Measurements from ENCODE around the gene KIAA2012. TPM values are rescaled to one million over a fixed set of nuclear protein-coding genes. Genes with fewer than 3 reads are reported as not detected.

Gene KIAA2012
- total and polyA plus RNA-seq, 2 of the 8 experiments (the other 6 are each of a cell fraction or from before 2014, with no cell fraction given) = not detected

- Histone ChIP-seq H2BK12ac (ENCODE audit: low read depth, low read length) (no peak overlapping the region), H2AFZ (ENCODE audit: low read length) (no peak overlapping the region), H2BK15ac (ENCODE audit: low read length) (0 out of 2 replicates have a peak overlapping the region, but pooled peaks have one; percentile 9), H2BK120ac (replicated peaks; ENCODE audit: low read depth, low read length) (no peak overlapping the region), H3K14ac (ENCODE audit: insufficient read length) (no peak overlapping the region), H3K9me3 (ENCODE audit: insufficient read depth in 2 of 2, low read depth in 1 of 2, low read length in 1 of 2) (no peaks in the 10 kb centered on the region), H4K8ac (ENCODE audit: extremely low read depth, insufficient read depth, low read length) (no peak overlapping the region), H2AK5ac (ENCODE audit: low read depth, low read length) (no peak overlapping the region), H3K56ac (replicated peaks; ENCODE audit: insufficient read length, low read depth, low read length) (no peak overlapping the region), H3K79me1 (ENCODE audit: low read depth, low read length) (no peaks in the 10 kb centered on the region), H3K36me3 (ENCODE audit: control insufficient read depth in 2 of 4, insufficient read depth in 4 of 4, low read length in 3 of 4) (no peaks in the 10 kb centered on the region), H2BK20ac (ENCODE audit: low read length) (no peak overlapping the region), H4K5ac (ENCODE audit: insufficient read length, low read depth, low read length) (no peak overlapping the region), H3K27ac (ENCODE audit: low read depth, low read length) (no peak overlapping the region), H3K4ac (replicated peaks; ENCODE audit: insufficient read length, low read depth, low read length) (no peak overlapping the region), H3K18ac (ENCODE audit: extremely low read depth, low read length) (no peak overlapping the region), H3K4me1 (replicated peaks in 1 of 4; ENCODE audit: control insufficient read depth in 3 of 4, insufficient read depth in 4 of 4, low read length in 3 of 4) (peaks cover 13 to 26% (median 25%) of the 10 kb centered on the region in 4 experiments), H2BK5ac (ENCODE audit: low read depth, low read length) (no peak overlapping the region; the same call in 1 of the 2 replicates), H3K23ac (ENCODE audit: insufficient read length) (no peak overlapping the region), H3K4me3 (ENCODE audit: extremely low read depth in 1 of 4, insufficient read depth in 2 of 4, low read depth in 3 of 4, low read length in 4 of 4) (no peak overlapping the region), H3K4me2 (ENCODE audit: insufficient read depth in 1 of 2, low read depth in 2 of 2, low read length in 2 of 2) (peak overlapping the region in 1 of 2 experiments; percentile 78; a peak in 2 of 4 replicates), H3K27me3 (replicated peaks in 1 of 4; ENCODE audit: control insufficient read depth in 3 of 4, extremely low read depth in 1 of 4, insufficient read depth in 3 of 4, low read length in 3 of 4) (peaks cover 0 to 3% (median 0%) of the 10 kb centered on the region in 4 experiments; a peak in 3 of 7 replicates), H4K20me1 (replicated peaks in 1 of 2; ENCODE audit: control insufficient read depth in 1 of 2, insufficient read depth in 2 of 2, low read length in 2 of 2) (no peaks in the 10 kb centered on the region), H3K23me2 (ENCODE audit: low read depth, low read length) (no peaks in the 10 kb centered on the region; the same call in 1 of the 2 replicates), H3K9ac (replicated peaks in 1 of 4; ENCODE audit: extremely low read depth in 1 of 4, low read depth in 3 of 4, low read length in 3 of 4) (no peak overlapping the region), H3K79me2 (ENCODE audit: control insufficient read depth in 1 of 2, insufficient read depth in 2 of 2, low read length in 2 of 2) (no peaks in the 10 kb centered on the region; a peak in 1 of 4 replicates), H4K91ac (replicated peaks; ENCODE audit: insufficient read length, low read length) (peak overlapping the region; percentile 1)
- no peak for DNase-seq (ENCODE audit: low read depth in 1 of 2, low spot score in 2 of 2)
- POLR2A ChIA-PET (ENCODE audit: partially characterized antibody) = interaction anchor here (0.5 to 3.0 kb wide), 10 partner anchors 11 to 218 kb away, joined by 3 to 18 read pairs (median 4); no protein-coding TSS in a partner anchor
- no peak for FAIRE-seq
- 77% methylated on average over 9 of the region's 9 CpGs; no CpG with 5 or more reads in 1 of the 2 experiments for WGBS, 2 experiments (ENCODE audit: extremely low coverage in 1 of 2, insufficient coverage in 1 of 2, insufficient read length in 1 of 2, insufficient replicate concordance in 2 of 2, low coverage in 1 of 2, low lambda C conversion rate in 2 of 2, missing lambda C conversion rate in 1 of 2)
- CTCF ChIA-PET (ENCODE audit: partially characterized antibody) = interaction anchor here (1.0 to 2.6 kb wide), 5 partner anchors 11 to 164 kb away, joined by 3 to 11 read pairs (median 5); no protein-coding TSS in a partner anchor
- TF ChIP-seq CBX8 (IDR thresholded peaks at IDR 0.05; ENCODE audit: borderline replicate concordance, low read depth, low read length) (no peak), BRCA1 (IDR thresholded peaks at IDR 0.05; ENCODE audit: low read depth, low read length) (no peak), NRF1 (IDR thresholded peaks at IDR 0.05; ENCODE audit: low read depth, low read length) (no peak), POU5F1 (IDR thresholded peaks at IDR 0.05; ENCODE audit: low read depth, low read length) (no peak), KDM1A (IDR thresholded peaks at IDR 0.05; ENCODE audit: borderline replicate concordance, low read length) (no peak), CREB1 (IDR thresholded peaks at IDR 0.05) (no peak), NANOG (IDR thresholded peaks at IDR 0.05; ENCODE audit: insufficient read depth, low read depth, low read length, poor library complexity, severe bottlenecking) (no peak), SIN3A (conservative IDR thresholded peaks at IDR 0.05 in 1 of 2, IDR thresholded peaks at IDR 0.05 in 1 of 2; ENCODE audit: low read depth in 1 of 2, low read length in 2 of 2) (no peak), RBBP5 (IDR thresholded peaks at IDR 0.05; ENCODE audit: borderline replicate concordance, low read depth, low read length) (no peak), E2F6 (IDR thresholded peaks at IDR 0.05) (no peak), TAF7 (optimal IDR thresholded peaks at IDR 0.05; ENCODE audit: borderline replicate concordance, low read depth, low read length) (no peak), FOSL1 (IDR thresholded peaks at IDR 0.05; ENCODE audit: insufficient read depth, low read depth, low read length) (no peak), CHD1 (IDR thresholded peaks at IDR 0.05; ENCODE audit: low read depth, low read length) (no peak)
Measured at GRCh38 chr2:202024871-202025270, 48.2 kb upstream of the KIAA2012 start.

All from H1 (cell line).